SU-DHL-6 (cell line): ENCODE results near the gene VARS2.

ENCODE experiments used
- H2AFZ ChIP-seq: fragments of 200-600 bp; sonication (generic); 2 replicates; pipeline ENCODE4 v1.6.1; 2014; ENCODE audit warnings: low read depth, mild to moderate bottlenecking, moderate library complexity, mixed read lengths, antibody characterized with exemption, low read length; ENCODE audit not compliant: severe bottlenecking
- H3F3A ChIP-seq: fragments of 200-600 bp; shearing (Covaris generic); 2 replicates; pipeline ENCODE4 v1.6.0; 2016; ENCODE audit warnings: antibody characterized with exemption, mild to moderate bottlenecking; ENCODE audit not compliant: insufficient read depth
- H3K27ac ChIP-seq: fragments of 200-600 bp; sonication (generic); 2 replicates; pipeline ENCODE4 v1.5.1; 2016; ENCODE audit warnings: low read depth, mild to moderate bottlenecking, low read length, moderate library complexity, mixed read lengths
- H3K27me3 ChIP-seq: fragments of 200-600 bp; sonication (generic), shearing (Covaris generic); 2 replicates; pipeline ENCODE4 v1.6.0; 2014; ENCODE audit warnings: mild to moderate bottlenecking, low read length
- H3K36me3 ChIP-seq: fragments of 200-600 bp; sonication (generic); 2 replicates; pipeline ENCODE4 v1.6.1; 2014; ENCODE audit warnings: mild to moderate bottlenecking, low read length, mixed read lengths
- H3K4me2 ChIP-seq: fragments of 300-600, 200-600 bp; shearing (Covaris generic), sonication (generic); 2 replicates; pipeline ENCODE4 v1.6.0; 2014; ENCODE audit warnings: low read length, low read depth, mild to moderate bottlenecking; ENCODE audit not compliant: poor library complexity, severe bottlenecking
- H3K4me3 ChIP-seq: fragments of 200-600 bp; sonication (generic); 2 replicates; pipeline ENCODE4 v1.5.1; 2014; ENCODE audit warnings: antibody characterized with exemption, low read length, mild to moderate bottlenecking, mixed read lengths; ENCODE audit not compliant: insufficient read depth, poor library complexity, severe bottlenecking
- H3K79me2 ChIP-seq: fragments of 200-600 bp; sonication (generic); 2 replicates; pipeline ENCODE4 v1.6.1; 2014; ENCODE audit warnings: mild to moderate bottlenecking, low read length, moderate library complexity; ENCODE audit not compliant: insufficient read depth
- H3K9ac ChIP-seq: fragments of 200-600 bp; sonication (generic); 2 replicates; pipeline ENCODE4 v1.7.0; 2014; ENCODE audit warnings: mild to moderate bottlenecking, low read length
- H3K9me2 ChIP-seq: fragments of 200-600 bp; sonication (generic); replicated peaks from 2 replicates; pipeline ENCODE4 v1.6.1; 2014; ENCODE audit warnings: low read length; ENCODE audit not compliant: insufficient read depth
- H3K9me3 ChIP-seq: fragments of 200-600 bp; sonication (generic); 2 replicates; pipeline ENCODE4 v1.6.1; 2014; ENCODE audit warnings: low read length, mixed read lengths; ENCODE audit not compliant: insufficient read depth
- H4K20me1 ChIP-seq: fragments of 200-600 bp; sonication (generic); 2 replicates; pipeline ENCODE4 v1.6.1; 2014; ENCODE audit warnings: low read depth, mild to moderate bottlenecking, antibody characterized with exemption, low read length, moderate library complexity, mixed read lengths
- EZH2phosphoT487 ChIP-seq: fragments of 200-600 bp; sonication (generic), shearing (Covaris generic); conservative IDR thresholded peaks from 2 replicates; pipeline ENCODE4 v1.6.1; 2018; ENCODE audit warnings: mild to moderate bottlenecking, antibody characterized with exemption, low read length, moderate library complexity, mixed read lengths
- TF ChIP-seq, protein P1 (sequence below): fragments of 200-600 bp; sonication (generic); IDR thresholded peaks from one replicate; pipeline ENCODE4 v1.5.1; 2017; ENCODE audit warnings: antibody characterized with exemption, mild to moderate bottlenecking, low read length, moderate library complexity; ENCODE audit not compliant: insufficient read depth, poor library complexity, severe bottlenecking

Gene VARS2

DNA sequence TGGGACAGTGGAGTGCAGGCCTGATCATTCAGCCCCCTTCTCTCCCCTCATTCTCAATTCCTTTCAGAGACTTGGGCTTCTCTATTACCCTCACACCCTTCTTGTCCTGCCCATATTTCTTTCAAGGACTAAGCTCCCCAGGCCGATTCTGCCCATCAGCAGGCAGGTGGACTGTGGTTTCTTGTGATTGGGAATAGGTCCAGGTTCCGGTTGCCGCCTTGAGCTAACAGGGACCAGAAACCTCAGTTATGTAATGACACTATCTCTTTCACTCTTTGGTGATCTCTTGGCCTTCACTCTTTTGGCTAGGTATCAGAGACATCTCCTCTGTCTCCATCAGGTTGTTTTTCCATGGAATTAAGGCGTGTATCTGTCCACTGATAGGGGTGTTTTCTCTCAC, 33.2 kb downstream of the VARS2 start:
- Histone ChIP-seq H3K4me3 (no peak overlapping the region), H3K4me2 (no peak overlapping the region)
- TF ChIP-seq, protein P1, sequence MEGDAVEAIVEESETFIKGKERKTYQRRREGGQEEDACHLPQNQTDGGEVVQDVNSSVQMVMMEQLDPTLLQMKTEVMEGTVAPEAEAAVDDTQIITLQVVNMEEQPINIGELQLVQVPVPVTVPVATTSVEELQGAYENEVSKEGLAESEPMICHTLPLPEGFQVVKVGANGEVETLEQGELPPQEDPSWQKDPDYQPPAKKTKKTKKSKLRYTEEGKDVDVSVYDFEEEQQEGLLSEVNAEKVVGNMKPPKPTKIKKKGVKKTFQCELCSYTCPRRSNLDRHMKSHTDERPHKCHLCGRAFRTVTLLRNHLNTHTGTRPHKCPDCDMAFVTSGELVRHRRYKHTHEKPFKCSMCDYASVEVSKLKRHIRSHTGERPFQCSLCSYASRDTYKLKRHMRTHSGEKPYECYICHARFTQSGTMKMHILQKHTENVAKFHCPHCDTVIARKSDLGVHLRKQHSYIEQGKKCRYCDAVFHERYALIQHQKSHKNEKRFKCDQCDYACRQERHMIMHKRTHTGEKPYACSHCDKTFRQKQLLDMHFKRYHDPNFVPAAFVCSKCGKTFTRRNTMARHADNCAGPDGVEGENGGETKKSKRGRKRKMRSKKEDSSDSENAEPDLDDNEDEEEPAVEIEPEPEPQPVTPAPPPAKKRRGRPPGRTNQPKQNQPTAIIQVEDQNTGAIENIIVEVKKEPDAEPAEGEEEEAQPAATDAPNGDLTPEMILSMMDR, result no peak
- no peak for TF ChIP-seq EZH2phosphoT487

DNA sequence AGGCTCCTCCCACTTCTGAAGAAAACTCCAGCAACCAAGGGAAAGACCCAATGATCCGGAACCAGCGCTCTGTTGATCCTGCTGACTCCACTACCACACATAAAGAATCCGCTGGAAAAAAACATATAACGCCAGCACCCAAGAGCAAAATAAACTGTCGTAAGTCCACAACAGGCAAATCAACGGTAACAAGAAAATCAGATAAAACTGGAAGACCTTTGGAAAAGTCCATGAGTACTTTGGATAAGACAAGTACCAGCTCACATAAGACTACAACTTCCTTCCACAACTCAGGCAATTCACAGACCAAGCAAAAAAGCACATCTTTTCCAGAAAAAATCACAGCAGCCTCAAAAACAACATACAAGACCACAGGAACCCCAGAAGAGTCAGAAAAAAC, 34.8 kb downstream of the VARS2 start:
- H3K27me3 ChIP-seq, result no peaks in the 10 kb centered on the region
- no peaks in the 10 kb centered on the region for H3K36me3 ChIP-seq
- no peak overlapping the region for H3K27ac ChIP-seq
- H3K9ac ChIP-seq, result no peak overlapping the region
- H3K9me3 ChIP-seq, result no peaks in the 10 kb centered on the region
- no peak overlapping the region for H2AFZ ChIP-seq
- TF ChIP-seq, protein P1, result no peak
- no peak for TF ChIP-seq EZH2phosphoT487
- H3K4me3 ChIP-seq, result no peak overlapping the region
- H3F3A ChIP-seq, result no peaks in the 10 kb centered on the region
- no peaks in the 10 kb centered on the region for H3K79me2 ChIP-seq
- H3K9me2 ChIP-seq, result no peaks in the 10 kb centered on the region
- H4K20me1 ChIP-seq, result no peaks in the 10 kb centered on the region
- no peak overlapping the region for H3K4me2 ChIP-seq

More for the DNA sequence above, 33.2 kb downstream of the VARS2 start:
- no peaks in the 10 kb centered on the region for H3K27me3 ChIP-seq
- no peak overlapping the region for H2AFZ ChIP-seq
- no peaks in the 10 kb centered on the region for H4K20me1 ChIP-seq
- H3K79me2 ChIP-seq, result no peaks in the 10 kb centered on the region
- no peak overlapping the region for H3K9ac ChIP-seq
- no peaks in the 10 kb centered on the region for H3K36me3 ChIP-seq
- H3K27ac ChIP-seq, result no peak overlapping the region
- H3F3A ChIP-seq, result no peaks in the 10 kb centered on the region; the same call in 1 of the 2 replicates
- H3K9me3 ChIP-seq, result no peaks in the 10 kb centered on the region
- H3K9me2 ChIP-seq, result no peaks in the 10 kb centered on the region

DNA sequence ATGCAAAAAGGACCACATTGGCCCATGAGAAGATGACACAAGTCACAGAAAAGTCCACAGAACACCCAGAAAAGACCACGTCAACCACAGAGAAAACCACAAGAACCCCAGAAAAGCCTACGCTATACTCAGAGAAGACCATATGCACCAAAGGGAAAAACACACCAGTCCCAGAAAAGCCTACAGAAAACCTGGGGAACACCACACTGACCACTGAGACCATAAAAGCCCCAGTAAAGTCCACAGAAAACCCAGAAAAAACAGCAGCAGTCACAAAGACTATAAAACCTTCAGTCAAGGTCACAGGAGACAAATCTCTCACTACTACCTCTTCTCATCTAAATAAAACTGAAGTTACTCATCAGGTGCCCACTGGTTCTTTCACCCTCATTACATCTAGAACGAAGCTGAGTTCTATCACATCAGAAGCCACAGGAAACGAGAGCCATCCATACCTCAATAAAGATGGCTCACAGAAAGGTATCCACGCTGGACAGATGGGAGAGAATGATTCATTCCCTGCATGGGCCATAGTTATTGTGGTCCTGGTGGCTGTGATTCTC, 38.0 kb downstream of the VARS2 start:
- H3K36me3 ChIP-seq, result no peaks in the 10 kb centered on the region
- H3K4me2 ChIP-seq, result no peak overlapping the region
- H3K4me3 ChIP-seq, result no peak overlapping the region
- H3K9me3 ChIP-seq, result no peaks in the 10 kb centered on the region
- H2AFZ ChIP-seq, result no peak overlapping the region
- H3K9ac ChIP-seq, result no peak overlapping the region
- no peaks in the 10 kb centered on the region for H4K20me1 ChIP-seq
- no peak overlapping the region for H3K27ac ChIP-seq
- no peaks in the 10 kb centered on the region for H3K79me2 ChIP-seq
- H3K9me2 ChIP-seq, result no peaks in the 10 kb centered on the region
- no peaks in the 10 kb centered on the region for H3K27me3 ChIP-seq
- TF ChIP-seq, protein P1, result no peak
- TF ChIP-seq EZH2phosphoT487, result no peak
- no peaks in the 10 kb centered on the region for H3F3A ChIP-seq
